TTC549 (cell line): ENCODE results near the gene EMC9.

Experiments used
- FAIRE-seq: peaks from 2 replicates; lab custom pipeline; 2012; peaks lifted over from hg19 to GRCh38; lab: Jason Lieb, UNC

The EMC9 gene, protein sequence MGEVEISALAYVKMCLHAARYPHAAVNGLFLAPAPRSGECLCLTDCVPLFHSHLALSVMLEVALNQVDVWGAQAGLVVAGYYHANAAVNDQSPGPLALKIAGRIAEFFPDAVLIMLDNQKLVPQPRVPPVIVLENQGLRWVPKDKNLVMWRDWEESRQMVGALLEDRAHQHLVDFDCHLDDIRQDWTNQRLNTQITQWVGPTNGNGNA

DNA sequence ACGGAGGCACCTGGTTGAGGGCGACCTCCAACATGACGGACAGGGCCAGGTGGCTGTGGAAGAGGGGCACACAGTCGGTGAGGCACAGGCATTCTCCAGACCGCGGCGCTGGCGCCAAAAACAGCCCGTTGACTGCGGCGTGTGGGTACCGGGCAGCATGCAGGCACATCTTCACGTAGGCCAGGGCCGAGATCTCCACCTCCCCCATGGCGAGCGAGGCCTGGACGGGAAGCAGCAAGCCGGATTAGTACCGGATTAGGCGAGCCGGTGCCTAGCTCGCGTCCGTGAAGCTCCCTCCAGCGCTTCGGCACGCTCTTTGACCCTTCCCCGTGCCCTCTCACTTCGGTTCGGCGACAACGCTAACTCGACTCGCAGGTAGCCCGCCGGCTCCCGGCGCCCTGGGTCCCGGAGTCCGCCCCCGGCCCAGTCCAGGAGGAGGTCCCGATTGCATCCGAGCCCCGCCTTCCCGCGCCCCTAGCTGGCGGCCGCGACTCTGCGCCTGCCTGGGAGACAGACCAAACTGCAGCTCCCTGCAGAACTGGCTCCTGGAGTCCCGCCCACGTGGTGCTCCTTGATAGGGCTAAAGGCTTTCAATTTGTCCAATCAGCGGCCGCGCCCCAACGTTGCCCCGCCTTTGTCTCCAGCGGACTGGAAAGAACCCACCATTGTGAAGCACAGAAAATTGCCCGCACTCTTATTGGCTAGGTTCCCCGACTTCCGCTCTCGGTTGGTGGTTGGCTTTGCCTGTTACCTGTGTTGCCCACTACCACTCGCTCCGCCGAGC lies at the start of gene EMC9:
EMC9 (minus strand) TSS at position 495 of the 784 bp plus-strand sequence; CDS start at position 208, 287 bp downstream.
- FAIRE-seq: peak; percentile 70

DNA sequence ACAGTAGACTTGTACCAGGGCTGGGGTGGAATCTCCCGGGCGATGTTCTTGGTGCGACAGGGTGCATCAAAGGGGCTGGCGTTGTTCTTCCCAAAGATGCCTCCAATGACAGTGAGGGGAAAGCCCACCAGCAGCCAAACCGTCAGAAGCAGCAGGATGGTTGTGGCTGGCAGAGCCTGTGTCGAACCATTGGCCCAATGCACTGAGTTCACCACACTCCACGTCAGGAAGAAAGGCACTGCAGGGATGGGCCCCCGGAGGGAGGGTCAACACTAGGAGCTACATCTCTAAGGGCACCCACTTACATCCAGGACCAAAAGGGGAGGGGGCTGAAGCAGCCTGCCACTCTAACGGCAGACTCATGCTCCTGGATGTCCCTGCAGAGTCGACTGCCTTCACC lies 49.0 kb upstream of the EMC9 start:
- FAIRE-seq: no peak

DNA sequence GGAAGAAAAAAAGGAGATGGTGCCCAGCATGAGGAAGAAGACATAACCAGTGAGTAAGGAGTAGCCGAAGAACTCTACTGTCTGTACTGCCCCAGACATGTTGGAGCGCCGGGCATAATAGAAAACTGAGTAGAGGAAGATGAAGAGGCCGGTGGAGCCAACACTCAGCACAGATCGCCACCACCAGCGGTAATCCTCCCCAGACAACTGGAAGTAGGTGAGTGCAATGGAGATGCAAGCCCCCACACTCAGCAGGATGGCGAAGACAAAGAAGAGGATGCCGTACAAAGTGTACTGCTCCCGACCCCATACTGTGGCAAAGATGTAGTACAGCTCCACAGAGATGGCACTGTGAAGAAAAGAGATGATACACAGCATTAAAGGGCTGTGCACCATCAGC lies 48.1 kb upstream of the EMC9 start:
- FAIRE-seq: no peak

DNA sequence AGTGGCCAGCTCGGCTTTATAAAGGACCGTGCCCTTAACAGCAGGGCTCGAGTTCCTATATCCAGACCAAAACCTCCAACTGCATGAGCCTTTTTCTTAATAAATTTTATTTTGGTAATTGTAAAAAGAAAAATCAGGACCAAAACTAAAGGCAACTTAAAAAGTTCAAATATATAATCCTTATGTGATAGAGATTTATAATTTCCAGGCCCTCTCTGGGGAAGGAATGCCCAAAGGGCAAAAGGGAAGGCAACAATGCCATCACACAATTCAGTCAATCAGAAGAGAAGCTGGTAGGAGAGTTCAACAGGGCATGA lies 47.6 kb upstream of the EMC9 start:
- FAIRE-seq: no peak

DNA sequence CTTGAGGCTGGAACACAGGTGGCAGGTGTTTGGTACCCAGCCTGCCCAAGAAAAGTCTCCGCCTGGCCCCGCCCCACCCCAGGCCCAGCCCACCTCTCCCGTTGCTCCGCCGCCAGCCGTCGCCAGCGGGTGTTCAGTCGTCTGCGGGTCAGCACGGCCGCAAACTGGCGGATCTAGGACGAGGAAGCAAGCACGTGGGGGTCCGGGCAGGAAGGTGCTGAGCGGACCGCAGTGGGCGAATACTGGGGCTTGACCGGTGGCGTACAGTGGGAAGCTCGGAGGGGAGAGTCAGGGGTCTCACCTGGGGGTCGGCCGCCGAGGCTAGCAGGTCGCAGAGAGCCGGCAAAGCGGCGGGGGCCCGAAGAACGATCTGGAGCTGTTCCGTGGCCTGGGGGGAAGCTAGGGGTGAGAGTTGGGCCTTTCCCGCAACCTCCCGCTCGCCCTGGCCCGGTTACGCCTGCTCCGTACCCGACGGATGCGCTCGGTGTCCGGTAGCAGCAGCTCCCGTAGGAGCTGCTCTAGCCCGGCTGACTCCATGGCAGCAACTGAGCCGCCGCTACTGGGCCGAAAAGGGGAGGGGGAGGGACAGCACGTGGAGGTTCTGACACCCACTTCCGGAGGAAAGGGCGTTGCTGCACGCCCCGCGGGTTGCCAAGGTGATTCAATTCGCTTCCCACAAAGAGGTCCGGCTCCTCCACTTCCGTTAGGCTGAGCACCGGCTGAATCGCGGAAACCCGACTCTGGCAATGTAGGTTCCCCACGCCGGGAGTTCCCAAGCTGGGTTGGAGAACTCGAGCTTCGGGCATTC lies 47.1 kb upstream of the EMC9 start, which contains the start of gene IPO4:
IPO4 (minus strand) TSS at position 566 of the 808 bp plus-strand sequence; CDS start at position 537, 29 bp downstream.
- FAIRE-seq: no peak

DNA sequence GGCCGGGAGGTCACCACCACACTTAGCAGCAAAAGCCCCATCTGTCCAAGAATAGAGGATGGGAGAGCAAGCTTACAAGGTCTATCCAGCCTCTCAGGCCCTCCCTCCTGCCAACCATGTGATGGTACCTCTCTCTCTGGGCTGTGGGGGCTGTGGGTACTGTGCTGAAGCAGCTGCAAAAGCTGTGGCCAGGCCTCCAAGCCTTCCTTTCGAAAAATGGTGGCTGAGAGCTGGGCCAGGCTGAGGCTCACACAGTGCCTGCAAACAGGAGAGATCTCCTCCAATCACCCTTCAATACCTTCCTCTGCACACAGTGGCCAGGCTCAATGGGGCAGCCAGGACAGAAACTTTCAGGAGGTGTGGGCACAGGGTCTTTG lies 46.1 kb upstream of the EMC9 start:
- FAIRE-seq: no peak

DNA sequence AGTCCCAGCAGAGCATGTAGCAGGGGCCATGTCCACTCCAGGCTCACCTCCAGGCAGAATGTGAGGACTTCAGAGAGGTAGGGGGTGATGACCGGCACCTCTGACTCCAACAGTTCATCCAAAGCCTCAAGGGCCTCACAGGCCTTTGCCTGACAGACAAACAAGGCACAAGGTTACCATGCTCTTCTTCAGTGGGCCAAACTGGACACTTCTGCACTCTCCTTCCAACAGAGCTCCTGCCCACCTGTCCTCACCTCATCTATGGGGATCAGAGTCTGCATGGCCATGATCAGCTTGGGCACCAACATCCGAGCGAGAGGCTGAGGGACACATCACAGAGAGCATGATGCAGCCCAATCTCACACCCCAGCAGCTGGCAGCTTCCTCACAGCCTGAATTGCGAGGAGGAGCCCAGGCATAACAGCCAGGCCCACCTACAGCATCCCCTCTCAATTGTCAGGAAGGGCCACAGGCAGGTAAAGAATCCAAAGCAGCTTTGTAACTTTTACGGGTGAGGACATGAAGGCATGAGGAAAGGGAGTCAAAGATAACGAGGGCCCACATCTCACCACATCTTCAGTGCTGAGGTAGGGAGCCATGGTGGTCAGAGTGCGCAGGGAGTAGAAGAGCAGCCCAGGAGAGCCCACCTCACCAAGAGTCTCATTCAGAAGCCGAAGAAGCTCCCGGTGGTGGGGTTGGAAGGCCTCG lies 45.6 kb upstream of the EMC9 start:
- no peak for FAIRE-seq

DNA sequence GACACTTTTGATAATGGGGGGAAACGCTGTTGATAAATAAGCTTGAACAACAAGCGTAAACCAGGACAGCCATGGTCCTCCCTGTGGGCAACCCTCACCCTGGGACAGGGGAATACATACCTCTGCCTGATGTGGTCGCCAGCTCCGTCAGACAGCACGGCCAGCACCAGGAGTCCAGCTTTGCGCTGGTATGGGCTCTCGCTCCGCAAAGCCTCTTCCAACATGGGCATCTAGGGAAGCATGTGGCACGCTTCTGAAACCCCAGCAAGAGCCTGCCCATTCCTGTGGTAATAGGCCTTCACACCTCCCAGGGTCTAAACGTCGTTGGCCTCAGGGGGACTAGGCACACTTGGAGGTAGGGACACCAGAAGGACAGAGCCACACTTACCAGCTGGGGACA lies 44.4 kb upstream of the EMC9 start:
- FAIRE-seq: no peak

DNA sequence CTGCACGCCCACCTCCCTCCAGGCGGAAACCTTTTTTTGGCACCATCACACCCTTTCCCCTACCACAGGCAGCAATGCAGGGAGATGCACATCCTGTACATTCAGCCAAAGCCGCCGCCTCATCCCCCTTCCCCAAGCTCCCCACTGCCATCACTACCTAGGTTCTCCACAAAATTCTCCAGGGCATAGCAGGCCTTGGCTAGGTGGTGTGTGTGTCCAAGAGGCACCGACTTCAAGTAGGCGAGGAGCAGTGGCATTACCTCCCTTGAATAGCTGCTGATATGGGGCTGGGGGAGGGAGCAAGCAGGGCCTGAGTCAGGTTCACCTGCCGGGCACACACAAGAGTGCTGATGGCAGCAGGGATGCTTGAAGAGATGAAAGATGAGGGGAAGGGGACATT lies 43.6 kb upstream of the EMC9 start:
- no peak for FAIRE-seq

DNA sequence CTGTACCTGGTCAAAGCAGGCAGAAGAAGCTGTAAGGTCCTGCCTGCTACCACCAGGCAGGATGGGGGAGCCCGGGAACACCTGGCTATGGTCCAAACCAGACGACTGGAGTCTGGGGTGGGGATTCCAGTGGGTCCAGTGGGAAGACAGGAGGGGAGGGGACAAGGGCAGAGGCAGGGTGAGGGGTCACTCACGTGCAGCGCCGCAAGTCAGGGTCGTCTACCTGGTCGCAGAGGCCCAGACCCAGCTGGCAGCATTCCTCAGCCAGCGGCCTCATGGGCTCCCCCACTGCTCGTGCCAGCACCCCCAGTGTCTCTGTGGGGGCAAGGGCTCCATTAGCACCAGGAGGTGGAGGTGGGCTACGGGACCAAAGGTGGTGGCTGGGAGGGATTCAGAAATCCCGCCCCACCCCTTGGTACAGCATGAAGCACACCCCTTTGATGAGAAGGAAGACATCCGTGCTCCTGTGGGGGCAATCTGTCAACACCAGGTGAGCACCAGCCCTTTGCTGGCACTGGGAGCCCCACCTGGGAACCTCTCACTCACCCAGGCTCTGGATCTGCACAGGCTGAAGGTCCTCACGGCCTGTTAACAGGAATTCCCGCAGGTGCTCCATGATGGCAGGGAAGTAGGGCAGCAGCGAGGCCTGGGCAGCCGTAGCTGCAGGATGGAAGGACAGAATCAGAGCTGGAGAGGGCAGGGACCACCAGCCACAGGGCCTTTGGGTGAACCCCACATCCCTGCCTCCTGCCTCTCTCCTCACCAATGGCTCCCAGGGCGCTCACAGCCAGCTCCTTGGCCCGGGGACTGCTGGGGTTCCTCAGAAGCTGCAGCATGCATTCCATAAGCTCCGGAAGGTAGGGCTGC lies 42.9 kb upstream of the EMC9 start:
- FAIRE-seq: no peak

DNA sequence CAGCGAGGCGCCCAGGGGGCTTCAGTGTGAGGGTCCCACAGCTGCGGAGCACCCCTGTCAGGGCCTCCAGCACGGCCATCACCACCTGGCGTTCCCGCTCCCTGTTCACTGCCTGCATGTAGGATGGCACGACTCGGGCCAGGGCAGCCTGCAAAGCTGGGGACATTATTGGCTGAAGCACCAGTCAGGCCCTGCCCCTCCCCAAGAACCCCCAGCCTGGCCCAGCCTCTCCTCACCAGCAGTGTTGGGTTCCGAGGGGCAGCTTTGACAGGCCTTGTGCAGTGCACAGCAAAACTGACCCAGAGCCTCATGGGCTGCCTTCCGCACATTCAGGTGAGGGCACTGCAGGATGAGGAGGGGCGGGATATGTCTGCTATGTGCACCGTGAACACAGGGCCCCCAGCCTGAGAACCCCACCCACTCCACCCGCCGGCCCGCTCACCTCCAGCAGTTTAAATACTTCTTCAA lies 41.7 kb upstream of the EMC9 start:
- FAIRE-seq: no peak

DNA sequence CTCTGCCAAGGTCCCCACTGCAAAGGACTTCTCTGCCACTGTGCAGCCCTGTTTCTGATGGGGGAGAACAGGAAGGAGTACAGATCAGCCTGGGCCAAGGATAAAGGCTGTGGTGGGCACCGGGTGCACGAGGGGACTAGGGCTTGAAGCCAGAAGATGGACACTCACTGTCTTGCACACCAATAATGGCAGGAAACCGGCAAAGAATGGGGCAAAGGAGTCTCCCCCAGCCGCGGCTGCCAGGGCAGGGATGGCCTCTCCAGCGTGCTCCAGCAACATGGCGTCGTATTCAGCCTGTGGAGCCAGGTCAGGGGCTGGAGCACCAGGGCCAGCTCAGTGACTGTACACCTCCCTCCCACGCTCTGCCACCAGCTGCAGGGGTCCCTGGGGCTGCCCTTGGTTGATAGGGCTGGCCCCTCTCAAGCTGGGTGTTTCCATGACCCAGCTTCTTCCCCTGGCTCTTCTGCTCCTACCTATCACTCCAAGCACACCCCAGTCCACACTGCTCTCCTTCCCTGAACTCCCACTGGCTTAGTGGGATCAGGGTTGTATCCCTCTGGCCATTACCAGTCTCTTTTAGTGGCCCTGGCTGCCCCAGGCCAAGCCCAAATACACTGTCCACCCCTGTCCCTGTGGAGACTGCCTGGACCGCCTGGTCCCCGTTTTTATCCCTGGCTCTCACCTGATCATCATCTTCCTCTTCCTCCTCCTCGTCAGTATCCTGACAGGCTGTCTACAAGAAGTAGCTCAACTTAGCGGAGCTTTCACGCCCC lies 40.9 kb upstream of the EMC9 start:
- FAIRE-seq: no peak

DNA sequence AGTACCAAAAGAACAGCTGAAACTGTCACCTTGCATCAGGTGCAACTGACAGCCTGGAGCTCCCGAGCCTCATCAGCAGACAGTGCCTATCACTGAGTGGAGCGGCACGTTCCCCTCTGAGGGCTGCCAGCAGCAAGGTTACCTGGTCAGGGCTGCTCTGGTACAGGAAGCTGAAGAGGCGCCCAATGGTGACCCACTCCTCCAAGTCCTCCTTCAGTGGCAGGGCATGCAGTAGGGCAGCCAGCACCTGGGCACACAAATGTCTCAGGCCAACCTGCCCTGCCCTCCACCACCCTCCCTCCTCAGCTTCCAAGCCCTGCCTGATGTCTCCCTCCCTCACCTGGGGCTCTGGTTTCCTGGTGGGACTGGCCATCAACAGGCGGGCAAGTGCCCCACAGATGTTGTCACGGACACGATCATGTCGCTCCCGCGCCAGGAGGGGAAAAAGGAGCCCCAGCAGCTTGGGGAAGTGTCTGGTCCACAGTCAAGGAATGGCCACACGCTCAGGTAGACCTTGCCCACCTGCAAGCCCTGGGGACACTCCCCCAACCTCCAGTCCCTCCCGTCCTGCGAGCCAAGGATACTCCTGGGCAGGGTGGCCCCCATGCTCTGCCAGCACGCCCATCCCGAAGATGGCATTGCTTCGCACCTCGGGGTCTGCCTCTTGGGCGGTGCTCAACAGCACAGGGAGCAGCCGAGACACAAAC lies 40.1 kb upstream of the EMC9 start:
- no peak for FAIRE-seq

DNA sequence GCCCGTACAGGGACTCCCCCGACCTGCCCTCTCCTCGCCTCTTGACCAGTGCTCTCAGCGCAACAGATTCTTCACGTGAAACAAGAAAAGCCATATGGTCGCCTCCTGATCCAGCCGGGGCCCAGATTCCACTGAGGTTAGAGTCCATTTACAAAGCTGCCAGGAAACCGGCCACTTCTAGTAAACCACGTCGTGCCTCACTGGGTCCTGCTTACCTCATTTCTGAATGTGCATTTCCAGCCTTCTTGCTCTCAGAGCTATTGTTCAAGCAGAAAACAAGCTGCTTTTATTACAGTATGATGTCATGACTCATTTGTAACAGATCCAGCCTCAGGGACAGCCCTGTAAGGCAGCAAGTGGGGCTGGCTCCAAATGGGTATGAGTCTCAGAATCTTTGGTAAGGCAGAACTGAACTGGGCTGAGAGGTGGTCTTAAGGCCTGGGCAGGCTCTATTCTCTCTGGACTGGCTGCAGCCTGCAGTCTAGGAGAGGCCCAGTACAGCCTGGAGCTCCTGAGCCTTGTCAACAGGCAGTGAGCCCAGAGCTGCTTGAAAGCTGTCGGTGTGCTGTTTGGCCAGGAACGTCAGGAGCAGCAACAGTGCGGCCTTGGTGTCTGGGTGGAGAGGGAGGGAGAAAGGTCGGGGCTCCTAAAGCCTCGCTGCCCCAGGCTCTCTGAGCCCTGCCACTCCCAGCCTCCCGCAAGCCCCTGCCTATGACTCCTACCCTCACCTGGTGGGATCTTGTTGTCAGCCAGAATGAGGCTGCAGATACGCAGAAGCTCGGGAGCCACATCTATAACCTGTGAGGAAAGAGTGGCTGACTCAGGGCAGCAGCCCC lies 38.8 kb upstream of the EMC9 start:
- FAIRE-seq: no peak

DNA sequence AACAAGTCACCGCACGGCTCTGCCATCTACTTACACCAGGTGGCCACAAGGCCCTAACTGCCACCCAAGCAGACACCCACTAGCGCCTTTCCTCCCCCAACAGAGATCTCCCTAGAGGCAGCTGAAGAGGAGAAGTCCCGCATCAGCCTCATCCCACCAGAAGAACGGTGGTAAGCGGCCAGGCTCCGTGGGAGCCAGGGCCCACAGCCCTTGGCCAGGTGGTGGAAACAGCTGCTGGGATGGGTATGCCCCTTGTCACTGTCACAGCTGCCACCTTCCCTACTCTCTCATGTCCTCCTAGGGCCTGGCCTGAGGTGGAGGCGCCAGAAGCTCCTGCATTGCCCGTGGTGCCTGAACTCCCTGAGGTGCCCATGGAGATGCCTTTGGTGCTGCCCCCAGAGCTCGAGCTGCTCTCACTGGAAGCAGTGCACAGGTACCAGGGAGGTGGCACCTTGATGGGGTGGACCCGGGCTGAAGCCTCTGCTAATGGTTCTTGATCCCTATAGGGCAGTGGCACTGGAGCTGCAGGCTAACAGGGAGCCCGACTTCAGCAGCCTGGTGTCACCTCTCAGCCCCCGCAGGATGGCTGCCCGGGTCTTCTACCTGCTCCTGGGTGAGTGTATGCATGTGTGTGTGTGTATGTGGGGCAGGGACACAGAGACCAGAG lies 38.0 kb upstream of the EMC9 start:
- no peak for FAIRE-seq

DNA sequence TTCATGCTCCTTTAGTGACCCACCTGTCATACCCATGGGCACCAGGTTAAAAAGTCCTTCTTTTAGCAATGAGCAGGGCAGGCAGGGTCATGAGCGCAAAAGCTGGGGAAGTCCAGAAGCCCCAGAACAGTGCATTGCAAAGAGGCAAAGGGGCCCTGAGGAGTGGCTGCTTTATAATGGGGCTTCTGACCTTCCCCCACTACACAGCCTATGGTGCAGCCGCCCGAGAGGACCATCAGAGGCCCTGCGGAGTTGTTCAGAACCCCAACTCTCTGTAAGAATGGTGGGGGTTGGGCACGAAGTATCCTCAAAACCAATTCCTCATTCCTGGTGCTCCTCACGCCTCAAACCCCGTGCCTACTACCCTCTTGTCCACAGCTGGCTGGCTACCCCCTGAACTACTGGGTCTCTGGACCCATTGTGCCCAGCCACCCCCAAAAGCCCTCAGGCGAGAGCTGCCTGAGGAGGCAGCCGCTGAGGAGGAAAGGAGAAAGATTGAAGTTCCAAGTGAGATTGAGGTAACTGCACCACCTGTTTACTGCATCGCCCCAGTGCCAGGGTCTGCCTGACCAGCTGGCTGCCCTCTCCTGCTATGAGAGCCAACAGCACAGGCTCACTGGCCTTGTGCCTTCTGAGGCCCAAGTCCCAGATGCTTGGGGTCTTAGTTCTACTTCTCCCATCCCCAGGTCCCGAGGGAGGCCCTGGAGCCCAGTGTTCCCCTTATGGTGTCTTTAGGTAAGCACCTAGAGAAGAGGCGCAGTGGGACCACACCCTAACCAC lies 37.2 kb upstream of the EMC9 start:
- no peak for FAIRE-seq

DNA sequence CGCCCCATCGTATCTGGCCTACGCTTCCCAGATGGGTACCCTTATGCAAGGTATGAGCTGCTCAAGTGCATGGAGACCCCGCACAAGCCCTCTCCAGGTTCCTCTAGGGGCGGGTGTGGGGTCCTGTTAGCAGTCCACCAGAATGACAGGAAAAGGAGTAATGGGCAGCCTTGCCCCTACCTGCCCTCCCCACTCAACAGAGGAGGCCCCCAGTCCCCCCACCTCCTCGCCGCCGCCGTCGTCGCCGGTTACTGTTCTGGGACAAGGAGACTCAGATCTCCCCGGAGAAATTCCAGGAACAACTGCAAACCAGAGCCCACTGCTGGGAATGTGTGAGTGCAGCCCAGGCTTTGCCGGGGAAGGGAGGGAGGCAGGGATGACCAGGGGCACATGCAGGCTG lies 36.5 kb upstream of the EMC9 start:
- FAIRE-seq: no peak
